Endometrium (tissue), 2 donors: ENCODE data around the gene D2HGDH.

Source experiments
- FAIRE-seq: peaks from 2 replicates; lab custom pipeline; 2012; peaks lifted over from hg19 to GRCh38; lab: Jason Lieb, UNC
- donor health status: control.
- donor health status: control.

The D2HGDH gene

DNA sequence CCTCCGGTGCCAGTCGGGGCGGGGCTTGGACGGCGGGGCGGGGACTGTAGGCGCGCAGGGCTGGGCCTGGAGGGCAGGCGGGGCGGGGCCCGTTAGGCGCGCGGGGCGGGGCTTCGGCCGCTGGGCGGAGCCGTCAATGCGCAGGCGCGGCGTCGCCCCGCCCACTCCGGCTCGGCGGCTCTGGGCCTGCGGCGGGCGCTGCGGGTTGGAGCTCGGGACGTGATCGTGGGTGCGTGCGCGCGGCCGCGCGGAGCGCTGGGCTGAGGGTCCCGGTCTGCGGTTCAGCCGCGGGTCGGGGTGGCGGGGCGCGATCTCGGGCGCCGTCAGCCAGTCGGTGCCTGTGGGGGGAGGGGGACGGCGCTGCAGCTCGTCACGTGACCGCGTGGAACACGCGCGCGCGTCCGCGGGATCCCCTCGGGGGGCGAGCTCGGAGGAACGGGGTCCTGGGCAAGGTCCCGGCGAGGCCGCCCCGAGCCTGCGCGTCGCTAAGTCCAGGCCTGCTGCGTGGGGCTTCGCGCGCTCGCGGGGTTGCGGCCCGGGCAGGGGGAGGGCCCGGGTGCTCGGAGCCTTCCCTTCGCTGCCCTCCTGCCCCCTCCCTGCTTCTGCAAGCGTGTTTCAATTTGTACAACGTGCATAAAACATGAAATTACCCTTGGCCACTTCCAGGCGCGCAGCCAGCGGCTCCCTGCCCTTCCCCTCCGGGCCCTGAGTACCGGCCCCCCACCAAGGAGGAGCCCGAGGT, at the start of gene D2HGDH:
Gene D2HGDH (plus strand): TSS at position 164 of the 742 bp plus-strand sequence. CDS start 595 bp downstream, outside the sequence.
- FAIRE-seq: no peak

DNA sequence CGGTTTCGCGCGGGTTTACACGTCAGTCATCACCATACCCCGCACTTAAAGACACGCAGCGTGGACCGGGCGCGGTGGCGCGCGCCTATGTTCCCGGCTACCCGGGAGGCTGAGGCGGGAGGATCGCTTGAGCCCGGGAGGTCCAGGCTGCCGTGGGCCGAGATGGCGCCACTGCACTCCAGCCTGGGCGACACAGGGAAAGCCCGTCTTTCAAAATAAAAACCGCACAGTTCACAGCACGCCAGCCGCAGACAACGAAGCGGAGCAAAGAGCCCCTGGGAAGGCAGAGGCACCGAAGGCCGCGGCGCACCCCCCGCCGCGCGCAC, 48.1 kb upstream of the D2HGDH start:
- no peak for FAIRE-seq

DNA sequence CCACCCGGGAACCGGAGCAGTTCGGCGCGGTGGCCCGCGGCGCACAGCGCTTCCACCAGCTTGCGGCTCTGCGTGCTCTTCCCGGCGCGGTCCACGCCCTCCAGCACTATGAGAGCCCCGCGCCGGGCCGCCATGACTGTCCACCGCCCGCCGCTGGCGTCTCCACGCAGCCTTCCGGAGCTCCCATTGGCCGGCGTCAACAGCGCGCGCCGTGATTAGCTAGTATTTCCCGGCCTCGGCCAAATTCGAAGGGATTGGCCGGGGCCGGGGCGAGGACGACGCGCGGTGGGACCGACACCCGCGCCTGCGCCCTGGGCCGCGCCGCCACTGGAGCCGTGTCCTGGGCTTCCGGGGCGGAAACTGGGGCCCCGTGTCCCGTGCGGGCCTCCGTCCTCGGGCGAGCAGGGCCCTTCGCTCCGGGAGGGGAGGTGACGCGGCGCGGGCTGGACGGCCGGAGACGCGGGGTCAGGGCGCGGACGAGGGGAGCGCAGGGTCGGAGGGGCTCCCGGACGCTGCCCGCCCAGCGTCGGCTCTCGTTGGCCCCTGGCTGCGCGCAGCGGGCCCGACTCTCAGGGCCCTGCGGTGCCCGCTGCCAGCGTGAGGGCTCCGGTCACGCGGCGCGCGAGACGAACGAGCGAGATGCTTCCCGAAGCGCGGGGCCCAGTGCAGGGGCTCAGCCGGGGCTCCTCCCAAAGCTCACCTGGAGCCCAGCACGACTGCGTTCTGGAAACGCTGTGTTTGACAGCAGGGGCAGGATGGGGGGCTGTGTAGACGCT, 47.6 kb upstream of the D2HGDH start, which contains the start of gene DTYMK:
Gene DTYMK (minus strand): TSS at position 166 of the 776 bp plus-strand sequence. CDS start 32 bp downstream, at position 134.
- no peak for FAIRE-seq

DNA sequence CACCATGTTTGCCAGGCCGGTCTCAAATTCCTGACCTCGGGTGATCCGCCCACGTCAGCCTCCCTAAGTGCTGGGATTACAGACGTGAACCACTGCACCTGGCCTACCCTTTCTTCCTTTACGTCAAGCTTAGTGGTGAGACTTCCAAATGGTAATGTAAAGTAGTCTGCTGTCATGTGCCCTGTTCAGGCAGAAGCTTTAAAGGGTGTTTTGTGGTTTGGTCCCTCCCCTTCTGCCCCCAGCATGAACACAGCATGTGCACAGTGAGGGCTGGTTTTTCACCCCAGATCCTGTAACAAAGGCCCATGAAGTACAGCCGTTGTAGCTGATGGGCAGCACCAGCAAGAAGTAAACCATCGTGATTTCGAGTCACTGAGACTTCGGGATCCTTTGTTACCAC, 45.1 kb upstream of the D2HGDH start:
- no peak for FAIRE-seq

DNA sequence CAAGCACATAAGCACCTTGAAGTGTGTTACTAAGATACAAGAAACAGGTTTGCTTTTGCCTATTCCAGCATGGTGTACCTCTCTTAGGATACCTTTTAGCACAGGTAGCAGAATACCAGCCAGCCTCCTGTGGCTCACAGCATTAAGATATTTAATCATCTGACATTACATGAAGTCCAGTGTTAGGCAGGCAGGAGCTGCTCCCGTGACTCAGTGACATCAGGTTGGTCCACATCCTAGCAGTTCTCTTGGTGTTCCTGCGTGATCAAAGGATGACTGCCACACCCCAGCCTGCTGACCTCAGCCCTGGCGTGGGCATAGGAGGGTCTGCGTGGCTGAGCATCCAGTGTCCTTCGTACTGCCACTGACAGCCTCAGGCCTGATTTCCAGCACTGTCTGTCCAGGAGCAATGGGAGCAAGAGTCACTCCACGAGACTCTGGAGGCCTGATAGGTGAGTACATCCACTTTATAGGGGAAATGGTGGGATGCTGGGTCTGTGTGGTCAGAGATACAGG, 44.2 kb upstream of the D2HGDH start:
- FAIRE-seq: no peak

DNA sequence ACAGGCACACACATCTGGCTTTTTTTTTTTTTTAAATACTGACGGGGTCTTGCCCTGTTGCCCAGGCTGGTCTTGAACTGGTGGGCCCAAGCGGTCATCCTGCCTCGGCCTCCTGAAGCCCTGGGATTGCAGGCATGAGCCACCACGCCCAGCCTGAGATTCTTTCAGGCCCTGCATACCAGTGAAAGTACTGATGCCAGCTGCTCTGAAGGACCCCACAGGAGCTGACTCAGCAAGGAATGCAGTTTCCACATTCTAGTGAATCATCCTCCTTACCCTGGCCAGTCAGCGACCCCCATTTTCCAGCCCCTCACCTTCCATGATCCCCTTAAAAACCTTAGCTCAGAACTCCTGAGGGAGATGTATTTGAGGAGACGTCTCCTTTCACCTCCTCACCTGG, 42.0 kb upstream of the D2HGDH start:
- FAIRE-seq: no peak

DNA sequence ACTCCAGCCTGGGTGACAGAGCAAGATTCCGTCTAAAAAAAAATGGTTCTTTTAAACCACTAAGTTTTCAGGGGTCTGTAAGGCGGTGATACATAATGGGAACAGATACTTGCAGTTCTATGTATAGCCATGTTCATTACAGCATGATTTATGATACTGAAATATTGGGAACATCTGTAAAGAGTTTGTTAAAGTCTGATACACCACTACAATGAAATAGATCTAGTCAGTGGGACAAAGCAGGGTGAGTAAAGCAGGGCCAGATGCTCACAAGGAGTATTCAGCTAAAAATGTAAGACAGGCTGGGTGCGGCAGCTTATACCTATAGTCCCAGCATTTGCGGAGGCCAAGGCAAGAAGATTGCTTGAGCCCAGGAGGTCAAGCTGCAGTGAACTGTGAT, 38.8 kb upstream of the D2HGDH start:
- no peak for FAIRE-seq

DNA sequence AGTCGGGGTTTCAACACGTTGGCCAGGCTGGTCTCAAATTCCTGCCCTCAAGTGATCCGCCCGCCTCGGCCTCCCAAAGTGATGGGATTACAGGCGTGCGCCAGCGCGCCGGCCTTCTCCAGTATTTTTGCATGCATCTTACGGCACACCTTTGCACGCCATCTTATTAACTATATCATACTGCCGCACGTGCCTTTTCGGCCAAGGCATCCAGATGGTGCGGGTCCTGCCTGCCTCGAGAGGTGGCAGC, 33.4 kb upstream of the D2HGDH start:
- no peak for FAIRE-seq

DNA sequence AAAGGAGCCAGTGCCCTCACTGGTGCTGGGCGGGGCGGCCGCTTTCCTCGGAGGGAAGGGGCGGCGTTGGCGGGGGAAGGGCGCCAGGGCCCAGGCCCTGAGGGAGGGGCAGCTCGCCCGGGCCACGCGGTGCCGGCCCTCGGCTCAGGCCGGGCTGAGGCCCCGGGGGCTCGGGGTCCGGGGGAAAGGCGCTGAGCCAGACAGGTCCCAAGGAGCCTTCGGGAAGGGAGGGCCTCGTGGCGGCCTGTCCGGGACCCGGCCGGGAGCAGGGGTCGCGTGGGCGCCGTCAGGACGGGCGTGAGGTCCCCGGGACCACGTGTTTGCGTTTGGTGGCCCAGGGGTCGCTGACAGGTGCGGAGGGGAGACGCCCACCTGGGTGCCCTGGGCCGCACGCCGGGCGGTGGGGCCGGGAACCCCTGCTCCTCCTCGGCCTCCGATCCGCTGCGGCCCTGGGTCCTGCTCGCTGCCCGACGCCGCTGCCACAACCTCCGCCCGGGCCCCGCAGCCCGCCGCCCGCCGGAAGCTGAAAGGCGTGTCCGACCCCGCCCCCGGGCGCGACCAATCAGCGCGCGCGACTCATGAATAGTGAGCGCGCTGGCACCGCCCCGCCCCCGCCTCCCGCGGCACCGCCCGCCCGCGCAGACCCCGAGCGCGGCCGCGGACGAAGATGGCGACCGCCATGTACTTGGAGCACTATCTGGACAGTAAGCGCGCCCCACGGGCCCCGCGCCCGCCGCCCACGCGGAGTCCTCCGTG, 32.9 kb upstream of the D2HGDH start, which contains the start of gene ING5:
Gene ING5 (plus strand): TSS at position 641 of the 756 bp plus-strand sequence. CDS start 27 bp downstream, at position 668.
- FAIRE-seq: no peak

DNA sequence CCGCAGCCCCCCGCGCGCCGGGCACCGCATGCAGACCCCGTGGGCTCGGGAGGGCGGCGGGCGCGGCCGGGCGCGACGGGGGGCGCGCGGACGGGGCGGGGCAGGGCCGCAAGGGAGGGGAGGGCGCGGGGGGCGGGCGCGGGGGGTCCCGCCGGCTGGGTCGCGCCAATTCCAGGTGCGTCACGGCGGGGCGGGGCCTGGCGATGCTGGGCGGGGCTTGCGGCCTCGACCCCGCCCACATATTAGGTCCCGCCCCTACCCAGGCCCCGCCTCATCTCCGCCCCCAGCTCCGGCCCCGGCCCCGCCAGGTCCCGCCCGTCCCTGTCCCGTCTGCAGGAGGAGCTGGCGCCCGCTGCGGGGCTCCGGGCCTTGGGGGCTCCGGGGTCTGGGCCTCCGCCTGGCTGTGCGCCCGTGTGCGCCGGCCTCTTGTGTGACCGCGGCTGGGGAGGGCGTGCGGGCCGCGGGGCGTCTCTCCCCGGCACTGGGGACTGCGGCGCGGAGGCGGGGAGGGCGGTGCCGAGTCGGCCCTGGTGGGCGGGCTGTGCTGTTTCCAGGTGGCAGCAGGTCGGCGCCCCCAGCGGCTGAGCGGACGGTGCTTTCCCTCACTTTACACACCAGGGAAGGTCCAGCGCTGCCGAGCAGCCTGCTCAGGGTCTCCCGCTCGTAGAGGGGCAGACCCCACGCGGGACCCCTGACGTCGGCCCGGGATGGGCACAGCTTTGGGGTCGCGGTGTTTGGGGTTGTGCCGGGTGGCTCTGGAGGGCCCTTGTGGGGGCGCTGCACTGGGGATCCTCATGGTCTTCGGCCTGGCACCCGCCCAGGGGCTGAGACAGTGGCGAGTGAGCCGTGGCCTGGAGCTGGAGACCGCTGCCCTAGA, 32.0 kb upstream of the D2HGDH start:
- no peak for FAIRE-seq

DNA sequence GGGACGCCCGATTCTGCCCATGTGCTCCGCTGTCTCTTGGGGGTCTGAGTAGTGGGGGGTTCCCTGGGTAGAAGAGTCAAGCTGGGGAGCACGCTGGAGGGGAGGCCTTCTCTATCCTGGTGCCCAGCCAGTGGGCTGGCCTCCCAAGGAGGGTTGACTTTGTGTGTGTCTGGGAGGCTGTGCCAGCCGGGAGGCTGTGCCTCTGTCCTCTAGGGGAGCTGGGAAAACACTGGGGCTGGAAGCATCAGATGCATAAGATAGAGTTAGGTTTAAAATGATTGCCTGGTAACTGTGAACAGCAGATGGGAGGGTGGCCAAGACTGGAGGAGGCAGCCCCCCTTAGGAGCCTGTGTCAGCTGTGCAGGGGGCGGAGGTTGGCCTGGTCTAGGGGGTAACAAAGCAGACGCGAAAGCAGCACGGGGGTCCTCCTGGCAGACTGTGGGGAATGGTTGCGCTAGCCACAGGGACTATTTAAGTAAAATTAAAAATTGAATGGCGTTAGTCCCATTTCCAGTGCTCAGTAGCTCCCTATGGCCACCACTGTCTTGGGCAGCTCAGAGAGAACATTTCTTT, 31.3 kb upstream of the D2HGDH start:
- no peak for FAIRE-seq

DNA sequence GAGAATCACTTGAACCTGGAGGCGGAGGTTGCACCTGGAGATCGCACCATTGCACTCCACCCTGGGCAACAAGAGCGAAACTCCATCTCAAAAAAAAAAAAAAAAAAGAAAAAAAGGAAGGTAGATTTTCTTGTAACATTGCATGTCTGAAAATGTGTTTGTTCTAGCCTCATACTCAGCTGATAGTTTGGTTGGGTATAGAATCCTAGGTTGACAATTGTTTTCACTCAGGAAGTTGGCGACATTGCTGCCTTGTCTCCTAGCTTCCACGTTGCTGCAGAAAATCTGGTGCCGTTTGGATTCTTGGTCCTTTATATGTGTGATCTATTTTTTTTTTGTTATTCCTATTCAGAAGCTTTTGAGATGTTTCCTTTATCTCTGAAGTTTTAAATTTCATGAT, 27.9 kb upstream of the D2HGDH start:
- no peak for FAIRE-seq

DNA sequence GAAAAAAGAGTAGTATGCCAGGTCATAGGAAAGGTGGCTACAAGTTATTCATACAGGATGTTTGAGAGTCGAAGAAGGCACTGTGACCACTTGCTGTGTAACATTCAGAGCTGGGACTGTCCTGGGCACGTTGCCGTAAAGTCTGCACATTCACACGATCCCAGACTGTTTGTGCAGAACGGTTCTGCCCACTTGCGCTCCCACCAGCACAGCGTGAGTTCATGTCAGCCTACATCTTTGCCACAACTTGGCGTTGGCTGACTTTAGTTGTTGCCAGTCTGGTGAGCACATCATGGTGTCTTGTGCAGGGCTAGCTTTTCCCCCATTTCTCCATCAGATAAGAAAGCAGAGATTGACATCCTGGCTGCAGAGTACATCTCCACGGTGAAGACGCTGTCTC, 25.6 kb upstream of the D2HGDH start:
- no peak for FAIRE-seq

DNA sequence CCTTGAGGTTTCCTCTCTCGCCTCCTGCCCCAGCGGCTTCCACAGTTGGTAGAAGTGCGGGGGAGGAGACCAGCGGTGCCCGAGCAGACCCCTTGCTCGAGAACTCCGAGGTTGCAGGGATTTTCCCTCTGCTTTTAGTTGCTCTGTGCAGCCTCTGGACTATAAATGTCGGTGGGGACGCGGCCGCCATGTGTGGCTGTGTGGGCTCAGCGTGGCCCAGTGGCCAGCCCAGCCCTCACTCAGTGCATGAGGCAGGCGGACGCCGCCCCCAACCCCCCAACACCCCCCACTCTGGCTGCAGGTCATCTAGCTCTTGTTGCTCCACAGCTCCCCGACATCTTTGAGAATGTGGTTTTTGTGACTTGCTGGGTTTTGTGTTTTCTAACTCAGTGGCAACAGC, 15.3 kb upstream of the D2HGDH start:
- FAIRE-seq: no peak

DNA sequence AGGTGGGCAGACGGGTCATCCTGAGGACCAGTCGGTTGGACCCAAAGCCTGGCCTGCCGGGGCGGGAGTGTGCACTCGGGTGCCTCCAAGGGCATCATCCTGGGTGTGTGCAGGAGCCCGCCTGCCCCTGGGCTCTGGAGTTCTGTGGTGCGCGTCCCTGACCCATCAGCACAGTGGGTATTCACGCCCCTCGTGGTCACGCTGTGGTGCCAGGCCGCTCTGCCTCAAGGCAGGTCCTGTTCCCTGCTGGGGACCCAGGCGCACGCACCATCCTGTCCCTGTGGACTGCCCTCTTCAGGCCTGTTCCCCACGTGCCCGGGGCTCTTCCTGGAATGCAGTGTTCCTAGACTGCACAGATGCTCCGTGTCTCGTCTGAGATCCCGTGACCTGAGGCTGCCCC, 14.3 kb upstream of the D2HGDH start:
- FAIRE-seq: no peak

DNA sequence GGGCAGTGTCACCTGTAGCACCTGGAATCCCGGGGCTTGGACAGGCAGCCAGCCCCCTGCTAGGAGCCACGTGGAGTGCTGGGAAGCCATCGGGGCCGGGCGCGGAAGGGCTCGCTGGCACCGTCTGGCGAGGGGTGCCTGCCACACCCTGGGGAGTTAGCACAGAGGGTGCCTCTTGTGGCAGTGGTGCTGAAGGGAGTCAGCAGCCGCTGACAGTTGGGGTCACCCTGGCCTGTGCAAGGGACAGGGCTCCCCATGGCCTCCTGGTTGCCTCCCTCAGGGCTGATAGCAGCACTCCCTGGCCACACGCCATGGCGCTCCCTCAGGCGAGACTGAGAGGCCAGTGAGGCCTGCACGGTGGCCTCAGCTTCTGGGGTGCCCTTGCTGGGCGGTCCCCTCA, 13.9 kb upstream of the D2HGDH start:
- FAIRE-seq: no peak

DNA sequence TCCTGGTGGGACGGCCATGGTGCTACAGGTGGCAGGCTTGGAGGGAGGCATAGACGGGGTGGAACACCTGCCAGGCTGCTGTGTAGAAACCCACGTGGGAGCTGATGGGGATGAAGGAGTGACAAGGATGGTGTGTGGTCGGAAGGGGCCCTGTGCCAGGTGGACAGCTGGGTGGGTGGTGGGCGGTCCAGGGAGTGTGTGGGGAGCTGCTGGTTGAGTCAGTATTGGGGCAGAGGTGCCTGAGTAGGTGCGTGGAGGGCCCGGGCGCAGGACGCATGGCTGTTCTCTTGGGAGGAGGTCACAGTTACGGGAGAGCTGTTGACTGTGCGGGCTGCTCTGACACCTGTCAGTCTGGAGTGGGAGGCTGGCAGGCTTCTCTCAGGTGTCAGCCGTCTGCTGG, 12.6 kb upstream of the D2HGDH start:
- no peak for FAIRE-seq

DNA sequence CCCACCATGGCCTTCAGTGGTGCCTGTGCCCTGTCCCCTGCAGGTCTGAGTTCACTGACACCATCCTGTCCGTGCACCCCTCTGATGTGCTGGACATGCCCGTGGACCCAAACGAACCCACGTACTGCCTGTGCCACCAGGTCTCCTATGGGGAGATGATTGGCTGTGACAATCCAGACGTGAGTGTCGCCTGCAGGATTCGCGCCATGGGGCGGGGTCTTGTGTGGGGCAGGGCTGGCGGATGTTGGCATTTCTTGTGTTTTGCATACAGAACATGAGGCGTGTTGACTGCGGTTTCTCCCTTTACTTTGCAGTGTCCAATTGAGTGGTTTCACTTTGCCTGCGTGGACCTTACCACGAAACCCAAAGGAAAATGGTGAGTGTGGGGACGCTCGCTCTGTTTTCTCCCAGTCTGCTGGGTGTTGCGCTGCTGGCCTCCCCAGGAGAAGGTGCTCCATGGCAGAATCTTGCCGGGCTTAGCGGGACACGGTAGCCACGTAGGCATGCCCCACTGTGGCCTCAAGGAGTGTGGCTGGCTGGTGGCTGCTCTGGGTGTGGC, 11.5 kb upstream of the D2HGDH start:
- FAIRE-seq: no peak

DNA sequence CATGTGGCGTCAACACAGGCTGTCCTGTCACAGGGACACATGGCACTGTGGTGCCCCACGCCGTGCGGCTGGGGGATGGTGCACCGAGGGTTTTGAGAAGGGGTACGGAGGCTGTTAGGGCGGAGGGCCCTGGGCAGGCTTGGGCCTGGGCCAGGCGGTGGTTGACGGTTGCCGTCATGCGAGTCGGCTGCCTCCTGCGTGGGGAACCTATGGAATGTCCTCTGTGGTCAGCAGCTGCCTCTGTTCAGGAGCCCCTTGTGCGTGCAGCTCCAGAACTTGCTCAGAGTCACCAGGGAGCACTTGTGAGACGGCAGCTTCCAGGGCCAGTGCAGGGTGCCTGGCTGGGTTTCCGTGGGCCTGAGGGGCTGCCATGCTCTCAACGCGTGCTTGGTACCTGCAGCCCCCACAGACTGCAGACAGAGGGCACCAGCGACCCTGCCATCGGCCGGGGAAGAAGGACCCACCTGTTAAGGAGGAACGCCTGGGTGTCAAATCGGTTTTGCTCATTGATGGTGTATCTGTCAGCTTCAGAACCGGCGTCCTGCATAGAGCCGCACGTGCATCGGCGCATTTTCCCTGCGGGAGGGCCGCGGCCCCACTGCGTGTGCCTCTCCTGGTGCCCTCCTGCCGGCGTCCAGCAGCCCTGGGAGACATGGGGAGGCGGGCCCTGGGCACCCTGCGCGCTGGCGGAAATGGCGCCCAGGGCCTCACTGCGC, 10.0 kb upstream of the D2HGDH start:
- no peak for FAIRE-seq
